ENCODE results near the gene ZNF692.
"Not testable (repeated sequence)": the region's sequence is repeated elsewhere in the genome, so short reads cannot be mapped to it uniquely, and the experiment has no call there.

Gene ZNF692

DNA sequence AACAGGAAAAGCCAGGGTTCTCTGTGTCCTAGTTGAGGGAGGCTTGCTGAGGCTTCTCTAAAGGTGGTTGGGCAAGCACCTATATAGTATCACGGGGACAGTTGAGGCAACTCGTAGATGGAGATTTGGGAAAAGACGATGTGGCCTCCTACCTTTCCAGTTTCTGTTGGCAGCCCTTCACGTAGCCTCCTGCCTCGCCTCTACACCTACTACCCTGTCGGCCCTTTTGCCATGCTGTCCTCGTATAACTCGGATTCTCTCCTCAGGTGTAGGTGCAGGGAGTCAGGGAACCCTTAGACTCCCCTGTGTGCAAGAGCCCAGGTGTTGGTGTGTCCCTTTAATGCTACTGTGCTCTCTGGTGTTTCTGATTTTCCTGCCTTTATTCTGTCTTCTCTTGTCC, 10.3 kb downstream of the ZNF692 start:
- no peak for DNase-seq

DNA sequence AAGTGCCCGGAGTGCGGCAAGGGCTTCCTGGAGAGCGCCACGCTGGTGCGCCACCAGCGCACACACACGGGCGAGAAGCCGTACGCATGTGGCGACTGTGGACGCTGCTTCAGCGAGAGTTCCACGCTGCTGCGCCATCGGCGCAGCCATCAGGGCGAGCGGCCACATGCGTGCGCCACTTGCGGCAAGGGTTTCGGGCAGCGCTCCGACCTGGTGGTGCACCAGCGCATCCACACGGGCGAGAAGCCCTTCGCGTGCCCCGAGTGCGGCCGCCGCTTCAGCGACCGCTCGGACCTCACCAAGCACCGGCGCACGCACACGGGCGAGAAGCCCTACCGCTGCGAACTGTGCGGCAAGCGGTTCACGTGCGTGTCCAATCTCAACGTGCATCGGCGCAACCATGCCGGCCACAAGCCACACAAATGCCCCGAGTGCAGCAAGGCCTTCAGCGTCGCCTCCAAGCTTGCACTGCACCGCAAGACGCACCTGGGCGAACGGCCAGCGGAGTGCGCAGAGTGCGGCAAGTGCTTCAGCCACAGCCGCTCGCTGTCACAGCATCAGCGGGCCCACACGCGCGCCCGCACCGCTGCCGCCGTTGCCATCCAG, 10.8 kb downstream of the ZNF692 start:
- DNase-seq = no peak

DNA sequence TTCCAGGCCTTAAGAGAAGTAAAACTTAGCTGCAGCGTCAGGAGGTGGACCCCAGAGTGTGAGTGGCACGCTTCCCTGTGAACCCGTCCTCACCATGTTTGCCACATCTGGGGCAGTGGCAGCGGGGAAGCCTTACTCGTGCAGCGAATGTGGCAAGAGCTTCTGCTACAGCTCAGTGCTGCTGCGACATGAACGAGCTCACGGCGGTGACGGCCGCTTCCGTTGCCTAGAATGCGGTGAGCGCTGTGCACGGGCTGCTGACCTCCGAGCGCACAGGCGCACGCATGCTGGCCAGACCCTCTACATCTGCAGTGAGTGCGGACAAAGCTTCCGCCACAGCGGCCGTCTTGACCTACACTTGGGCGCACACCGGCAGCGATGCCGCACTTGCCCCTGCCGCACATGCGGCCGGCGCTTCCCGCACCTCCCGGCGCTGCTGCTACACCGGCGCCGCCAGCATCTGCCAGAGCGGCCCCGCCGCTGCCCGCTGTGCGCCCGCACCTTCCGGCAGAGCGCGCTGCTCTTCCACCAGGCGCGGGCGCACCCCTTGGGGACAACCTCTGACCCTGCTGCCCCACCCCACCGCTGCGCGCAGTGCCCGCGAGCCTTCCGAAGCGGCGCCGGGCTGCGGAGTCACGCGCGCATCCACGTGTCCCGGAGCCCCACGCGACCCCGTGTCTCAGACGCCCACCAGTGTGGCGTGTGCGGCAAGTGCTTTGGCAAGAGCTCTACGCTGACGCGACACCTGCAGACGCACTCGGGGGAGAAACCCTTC, 11.5 kb downstream of the ZNF692 start:
- no peak for DNase-seq

DNA sequence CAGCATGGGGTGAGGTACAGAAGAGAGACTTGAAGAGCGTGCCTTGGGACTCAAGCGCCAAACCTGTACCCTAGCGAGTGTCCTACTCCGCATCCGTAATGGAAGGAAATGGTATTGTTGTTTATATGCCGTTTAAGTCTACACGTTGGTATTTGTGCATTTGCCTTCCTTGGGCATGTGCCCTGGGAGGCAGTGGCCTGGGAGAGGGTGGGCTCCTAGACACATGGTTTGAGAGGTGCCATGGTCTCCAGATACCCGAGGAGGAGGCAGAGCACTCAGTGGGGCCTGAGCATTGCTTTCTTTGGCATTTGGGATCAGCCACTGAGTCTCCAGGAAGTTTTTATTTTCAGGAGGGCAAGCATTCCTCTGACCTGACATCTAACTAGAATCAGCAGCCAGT, 14.4 kb downstream of the ZNF692 start:
- no peak for DNase-seq

DNA sequence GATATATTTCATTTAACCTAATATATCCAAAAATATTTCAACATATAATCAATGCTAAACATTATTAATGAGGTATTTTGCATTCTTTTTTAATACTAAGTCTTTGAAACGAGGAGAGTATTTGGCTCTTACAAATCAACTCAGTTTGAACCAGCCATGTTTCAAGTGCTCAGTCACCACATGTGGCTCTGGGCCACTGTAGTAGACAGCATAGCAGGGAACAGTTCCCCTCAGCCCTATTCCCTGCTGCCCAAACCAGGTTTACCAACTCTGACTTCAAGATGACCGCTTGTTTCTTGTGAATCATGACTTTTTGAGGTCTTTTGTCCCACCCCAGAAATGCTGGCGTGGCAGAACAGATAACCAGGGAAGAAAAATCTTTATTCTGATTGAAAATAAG, 15.2 kb downstream of the ZNF692 start:
- no peak for DNase-seq

DNA sequence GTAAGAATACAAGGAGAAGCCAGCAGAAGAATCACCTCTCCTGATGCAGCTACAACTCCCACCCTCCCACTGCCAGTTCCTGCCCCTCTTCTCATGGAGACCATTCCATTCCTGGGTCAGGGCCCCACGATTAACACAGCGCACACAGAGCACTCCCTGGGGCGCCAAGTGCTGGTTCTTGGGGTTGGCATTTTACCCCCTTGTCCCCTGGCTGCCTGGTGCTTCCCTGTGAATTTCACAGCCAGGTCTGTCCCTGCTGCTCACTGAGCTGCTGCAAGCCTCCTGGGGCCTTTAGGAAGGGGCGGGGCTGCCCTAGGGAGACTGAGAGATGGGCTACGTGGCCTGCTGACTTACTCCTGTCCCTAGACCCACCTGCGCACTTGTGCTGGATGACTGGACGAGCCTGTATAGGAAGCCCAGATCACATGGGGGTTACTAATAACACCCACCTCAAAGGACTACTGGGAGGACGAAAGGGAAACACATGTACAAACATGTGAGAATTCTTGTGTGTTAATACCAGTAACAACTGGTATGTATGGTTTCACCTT, 16.0 kb downstream of the ZNF692 start:
- no peak for DNase-seq

DNA sequence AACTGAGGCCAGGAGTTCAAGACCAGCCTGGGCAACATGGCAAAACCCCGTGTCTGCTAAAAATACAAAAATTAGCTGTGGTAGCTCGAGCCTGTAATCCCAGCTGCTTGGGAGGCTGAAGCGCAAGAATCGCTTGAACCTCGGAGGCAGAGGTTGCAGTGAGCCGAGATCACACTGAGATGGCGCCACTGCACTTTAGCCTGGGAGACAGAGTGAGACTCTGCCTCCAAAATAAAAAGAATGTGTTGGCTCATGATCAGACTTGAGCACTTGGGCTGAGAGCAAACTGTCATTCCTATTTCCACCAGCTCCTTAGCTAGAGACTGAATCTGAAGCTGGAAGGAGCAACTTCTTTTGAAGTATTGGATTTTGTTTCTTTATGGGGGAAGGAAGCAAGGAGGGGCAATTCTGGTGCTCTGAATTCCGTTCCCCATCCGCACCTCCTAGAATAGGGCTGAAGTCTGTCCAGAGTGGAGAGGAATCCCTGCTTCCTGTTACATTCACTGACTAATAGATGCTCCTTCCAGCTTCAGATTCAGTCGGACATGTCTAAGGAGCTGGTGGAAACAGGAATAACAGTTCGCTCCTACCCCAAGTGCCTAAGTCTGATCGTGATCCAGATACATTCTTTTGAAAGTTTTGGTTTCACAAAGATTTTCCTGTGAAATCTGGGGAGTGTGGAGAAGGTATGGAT, 17.0 kb downstream of the ZNF692 start:
- DNase-seq = peak; percentile 58 to 60

DNA sequence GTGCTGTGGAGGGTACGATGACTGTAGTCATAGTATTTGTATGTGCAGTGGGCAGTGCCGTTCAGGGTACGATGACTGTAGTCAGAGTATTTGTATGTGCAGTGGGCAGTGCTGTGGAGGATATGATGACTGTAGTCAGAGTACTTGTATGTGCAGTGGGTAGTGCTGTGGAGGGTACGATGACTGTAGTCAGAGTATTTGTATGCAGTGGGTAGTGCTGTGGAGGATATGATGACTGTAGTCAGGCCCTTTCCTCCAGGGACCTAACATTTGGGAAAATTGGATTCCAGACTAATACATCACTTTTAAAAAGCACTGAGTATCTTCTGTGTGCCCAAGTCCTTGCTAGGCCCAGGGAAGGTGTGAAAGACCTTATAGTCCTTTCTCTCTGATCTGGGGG, 17.9 kb downstream of the ZNF692 start:
- no peak for DNase-seq

DNA sequence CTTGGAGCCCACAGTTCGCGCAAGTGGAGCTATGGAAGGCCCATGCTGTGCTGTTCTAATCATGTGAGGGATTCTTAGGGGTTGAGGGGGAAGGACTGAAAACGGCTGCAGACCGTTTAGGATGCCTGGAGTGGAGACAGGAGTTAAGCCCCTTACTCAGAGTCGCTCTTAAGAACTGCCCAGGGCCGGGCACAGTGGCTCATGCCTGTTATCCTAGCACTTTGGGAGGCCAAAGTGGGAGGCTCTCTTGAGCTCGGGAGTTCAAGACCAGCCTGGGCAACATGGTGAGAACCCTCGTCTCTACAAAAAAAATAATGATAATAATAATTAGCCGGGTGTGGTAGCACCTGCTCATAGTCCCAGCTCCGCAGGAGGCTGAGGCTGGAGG, 19.7 kb downstream of the ZNF692 start:
- DNase-seq = no peak

DNA sequence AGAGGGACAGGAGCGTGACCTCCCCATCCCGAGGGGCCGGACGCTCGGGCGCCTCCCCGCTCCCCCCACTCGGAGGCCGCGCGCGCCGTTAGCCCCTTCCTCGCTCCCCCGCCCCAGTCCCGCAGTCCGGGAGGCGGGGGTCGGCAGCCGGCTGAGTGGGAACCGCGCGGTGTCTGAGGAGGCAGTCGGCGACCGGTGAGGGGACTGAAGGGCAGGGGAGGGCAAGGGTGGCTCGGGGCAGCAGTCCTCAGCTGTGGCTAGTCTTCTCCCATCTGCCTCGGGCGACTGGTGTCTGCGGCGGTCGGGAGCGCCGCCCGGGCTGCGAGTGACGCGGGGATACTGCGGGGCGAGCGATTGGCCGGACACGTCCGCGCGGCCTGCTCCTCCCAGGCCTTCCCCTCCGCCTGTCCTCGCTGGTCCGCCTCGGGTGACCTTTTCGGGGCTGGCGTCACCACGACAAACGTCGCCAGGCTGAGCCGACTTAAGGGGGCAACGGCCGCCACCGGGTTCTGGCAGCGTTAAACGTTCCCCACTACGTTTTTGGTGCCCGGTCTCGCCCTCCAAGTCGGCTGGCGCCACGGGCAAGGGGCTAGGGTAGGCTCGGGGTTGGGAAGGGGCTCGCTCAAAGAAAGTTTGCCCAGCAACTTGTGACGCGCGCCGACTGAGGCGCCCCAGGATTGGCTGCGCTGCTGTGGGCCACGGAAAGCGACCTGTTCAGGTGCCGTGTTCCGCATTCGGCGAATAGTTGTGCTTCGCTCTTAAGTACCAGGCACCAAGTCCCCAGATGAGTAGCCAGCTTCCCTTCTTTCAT, 20.3 kb downstream of the ZNF692 start:
- peak; percentile 77 to 79 for DNase-seq

DNA sequence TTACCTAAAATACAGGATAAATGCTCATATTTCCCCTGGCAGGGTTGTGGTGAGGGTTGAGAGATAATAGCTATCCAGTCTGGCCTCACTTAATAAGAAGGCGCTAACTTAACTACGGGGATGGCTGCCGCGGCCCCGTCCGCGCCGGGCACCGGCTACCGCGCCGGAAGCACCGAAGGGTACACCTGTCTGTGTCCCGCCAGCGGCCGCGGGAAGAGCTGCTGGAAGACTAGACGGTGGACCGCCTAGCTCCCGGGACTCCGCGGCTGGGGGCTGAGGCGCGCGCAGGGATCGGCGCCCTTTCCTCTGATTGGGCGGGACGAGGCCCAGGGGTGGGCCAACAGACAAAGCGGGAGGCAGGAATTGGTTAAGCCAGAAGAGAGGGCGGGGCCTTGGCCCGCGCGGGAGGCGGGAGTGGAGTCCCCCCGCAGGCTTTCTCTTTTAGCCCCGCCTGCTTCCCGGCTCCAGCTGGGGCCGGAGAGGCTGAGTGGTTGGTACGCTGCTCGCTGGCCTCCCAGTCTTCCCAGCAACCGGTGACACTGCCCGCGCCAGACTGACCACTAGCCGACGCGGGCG, 21.0 kb downstream of the ZNF692 start, which contains the start of gene ZNF672:
TSS of gene ZNF672 (plus strand) at position 444 of the 576 bp plus-strand sequence. CDS start 9,051 bp downstream, outside the sequence.
- peak; percentile 92 to 94 for DNase-seq

DNA sequence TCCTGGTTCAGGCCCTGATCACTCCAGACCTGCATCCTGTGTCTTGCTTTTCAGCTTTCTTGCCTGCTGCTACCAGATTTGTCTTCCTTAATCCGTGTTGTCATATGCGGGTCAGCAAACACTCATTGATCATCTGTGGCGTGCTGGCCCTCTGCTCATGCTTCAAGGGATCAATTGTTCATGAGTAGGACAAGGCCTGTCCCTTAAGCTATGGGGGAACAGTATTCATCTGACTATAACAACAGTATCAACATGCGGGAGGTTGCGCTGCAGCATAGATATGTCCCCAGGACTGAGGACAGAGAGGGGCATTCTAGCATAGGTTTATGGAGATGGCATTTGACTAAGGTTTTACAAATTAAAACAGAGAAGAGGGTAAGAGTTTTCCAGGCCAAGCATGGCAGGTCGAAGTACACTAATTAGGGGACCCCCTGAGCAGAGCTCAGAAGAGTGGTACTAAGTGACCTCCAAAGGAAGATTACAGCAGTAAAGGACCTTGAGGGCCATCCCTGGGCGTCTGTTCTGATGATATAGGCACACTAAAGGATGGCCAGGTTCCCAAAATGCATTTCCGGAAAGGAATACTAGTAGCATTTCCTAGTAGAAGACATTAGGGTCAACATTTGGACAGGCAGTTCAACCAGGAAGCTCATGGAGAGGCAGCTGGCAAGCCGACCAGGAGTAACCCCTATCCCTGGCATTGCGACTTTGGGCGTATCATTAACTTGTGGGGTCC, 21.7 kb downstream of the ZNF692 start:
- DNase-seq = no peak

DNA sequence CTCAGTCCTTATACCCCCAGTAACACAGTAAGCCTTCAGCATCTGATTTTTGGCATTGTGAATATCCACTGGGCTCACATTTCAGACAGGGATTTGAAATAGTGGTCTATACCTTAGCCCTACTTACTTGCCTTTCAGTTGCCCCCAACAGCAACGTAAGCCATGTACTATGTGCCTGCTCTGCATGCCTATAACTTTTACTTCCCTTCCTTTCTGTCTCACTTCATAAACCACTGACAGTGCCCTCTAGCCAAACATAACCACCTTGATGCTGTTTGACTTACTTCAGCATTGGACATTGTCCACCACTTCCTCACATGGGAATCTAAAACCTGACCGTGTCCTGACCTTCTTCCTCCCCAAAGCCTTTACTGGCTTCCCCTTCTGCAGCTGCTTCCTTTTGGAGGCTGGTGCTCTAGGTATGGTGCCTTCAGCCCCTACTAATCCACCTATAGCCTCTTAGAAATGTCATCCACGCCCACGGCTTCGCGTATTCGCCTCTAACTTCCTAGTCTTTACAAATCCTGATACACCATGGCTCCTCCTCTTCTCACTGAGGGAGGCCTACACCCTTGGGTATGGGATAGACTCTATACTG, 24.4 kb downstream of the ZNF692 start:
- peak; percentile 18 to 21 for DNase-seq

DNA sequence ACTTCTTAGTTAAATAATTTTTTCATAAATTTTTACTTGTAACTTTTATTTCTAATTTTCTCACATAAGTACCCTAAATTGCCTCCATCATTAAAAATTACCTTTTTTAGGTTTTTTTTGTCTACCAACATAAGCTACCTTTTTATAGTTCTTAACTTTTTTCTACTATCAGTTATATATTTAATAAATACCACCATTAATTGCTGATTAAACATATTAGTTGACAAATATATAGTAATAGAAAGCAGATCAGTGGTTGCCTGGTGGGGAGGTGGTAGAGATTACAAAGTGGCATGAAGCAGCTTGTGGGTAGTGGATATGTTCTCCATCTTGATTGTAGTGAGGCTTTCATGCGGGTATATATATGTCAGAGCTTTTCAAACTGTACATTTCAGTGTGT, 27.0 kb downstream of the ZNF692 start:
- no peak for DNase-seq

DNA sequence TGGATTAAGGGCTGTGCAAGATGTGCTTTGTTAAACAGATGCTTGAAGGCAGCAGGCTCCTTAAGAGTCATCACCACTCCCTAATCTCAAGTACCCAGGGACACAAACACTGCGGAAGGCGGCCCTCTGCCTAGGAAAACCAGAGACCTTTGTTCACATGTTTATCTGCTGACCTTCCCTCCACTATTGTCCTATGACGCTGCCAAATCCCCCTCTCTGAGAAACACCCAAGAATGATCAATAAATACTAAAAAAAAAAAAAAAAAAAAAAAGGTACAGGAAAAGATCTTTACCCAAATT, 28.2 kb downstream of the ZNF692 start:
- DNase-seq = not testable (repeated sequence)

DNA sequence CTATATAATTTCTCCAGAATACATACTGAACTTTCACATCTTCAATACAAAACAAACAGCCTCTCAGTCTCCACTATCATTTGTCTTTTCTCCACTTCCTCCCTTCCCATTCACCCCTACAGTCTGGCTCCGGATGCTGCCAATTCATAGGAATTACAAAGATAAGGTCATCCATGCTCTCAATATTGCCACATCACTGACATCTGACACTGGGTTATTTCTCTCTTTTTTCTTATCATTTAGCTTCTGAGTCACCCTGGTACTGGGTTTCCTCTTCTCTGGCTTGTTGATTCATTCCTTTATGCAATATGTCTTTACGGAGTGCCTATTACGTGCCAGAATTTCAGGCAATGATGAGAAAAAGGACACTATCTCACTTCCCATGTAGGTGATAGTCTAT, 30.0 kb downstream of the ZNF692 start:
- DNase-seq = peak; percentile 44 to 46

DNA sequence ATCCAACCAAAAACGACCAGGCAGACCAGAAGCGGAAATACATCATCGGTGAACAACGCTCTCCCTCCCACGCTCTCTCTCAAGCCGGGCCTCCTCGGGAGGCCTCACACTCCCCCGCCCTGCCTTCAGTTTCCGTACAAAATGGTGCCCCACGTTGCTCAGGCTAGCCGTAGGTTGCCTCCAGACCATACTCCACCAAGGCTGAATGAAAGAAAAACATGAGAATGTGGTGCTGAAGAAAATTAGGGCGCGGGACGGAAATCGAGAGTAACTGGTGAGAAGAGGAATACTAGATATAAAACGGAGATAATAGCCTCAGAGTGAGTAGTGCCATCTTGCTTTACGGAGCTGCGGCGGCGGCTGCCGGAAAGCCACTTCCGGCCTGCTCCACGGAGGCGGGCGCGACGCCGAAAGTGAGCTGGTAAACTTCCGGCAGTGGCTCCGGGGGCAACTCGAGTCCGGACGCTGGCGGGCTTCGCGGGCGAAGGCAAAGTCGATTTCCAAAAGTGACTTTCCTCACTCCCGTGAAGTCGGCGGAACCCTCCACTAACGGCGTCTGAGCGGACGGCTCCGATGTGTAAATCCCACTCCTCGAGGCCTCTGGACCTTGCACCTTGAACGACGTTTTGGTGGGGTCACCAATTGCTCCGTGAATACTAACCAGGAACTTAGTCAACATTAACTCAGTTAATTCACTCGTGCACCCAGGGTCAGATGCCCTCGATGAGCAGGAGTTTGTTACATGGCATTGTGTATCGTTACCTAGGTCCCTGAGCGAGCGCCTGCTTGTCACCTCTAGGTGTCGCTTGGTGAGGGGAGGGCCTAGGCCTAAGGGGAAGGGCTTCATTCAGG, 32.8 kb downstream of the ZNF692 start, which contains the start of gene SH3BP5L:
TSS of gene SH3BP5L (minus strand) at position 7 of the 852 bp plus-strand sequence. CDS start 980 bp downstream, outside the sequence.
- DNase-seq = peak; percentile 97

DNA sequence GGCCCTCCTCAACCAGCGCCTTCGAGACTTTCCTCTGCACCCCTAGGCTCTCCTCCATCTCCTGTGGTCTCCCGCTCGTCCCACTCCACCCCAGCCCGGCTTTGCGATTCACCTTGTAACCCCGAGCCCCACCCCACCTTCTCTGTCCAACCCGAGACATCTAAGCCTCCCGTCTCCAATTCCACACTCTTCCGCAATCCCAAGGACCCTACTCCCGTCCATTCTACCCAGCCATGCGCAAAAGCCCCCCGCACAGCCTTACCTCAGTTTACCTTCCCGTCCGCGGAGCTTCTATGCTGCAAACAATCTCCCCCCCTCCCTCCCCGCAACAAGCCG, 33.3 kb downstream of the ZNF692 start:
- DNase-seq = no peak

DNA sequence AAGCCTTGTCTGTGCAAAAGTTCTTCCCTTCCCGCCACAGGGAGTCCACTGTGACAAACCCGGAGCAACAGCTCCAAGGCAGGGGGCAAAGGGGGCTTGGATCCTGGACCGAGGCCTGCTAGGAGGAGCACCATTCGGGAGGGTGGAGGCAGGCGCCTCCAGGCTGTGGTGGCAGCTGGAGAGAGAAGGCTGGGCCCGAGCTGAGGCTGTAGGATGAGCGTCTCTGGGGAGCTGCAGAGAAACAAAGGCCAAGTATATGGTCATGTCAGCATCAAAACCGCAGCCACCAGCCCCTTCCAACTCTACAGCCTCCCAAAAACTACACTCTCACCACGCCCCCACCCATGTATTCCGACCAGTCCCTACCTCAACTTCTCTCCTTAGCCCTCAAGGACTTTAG, 33.7 kb downstream of the ZNF692 start:
- no peak for DNase-seq

DNA sequence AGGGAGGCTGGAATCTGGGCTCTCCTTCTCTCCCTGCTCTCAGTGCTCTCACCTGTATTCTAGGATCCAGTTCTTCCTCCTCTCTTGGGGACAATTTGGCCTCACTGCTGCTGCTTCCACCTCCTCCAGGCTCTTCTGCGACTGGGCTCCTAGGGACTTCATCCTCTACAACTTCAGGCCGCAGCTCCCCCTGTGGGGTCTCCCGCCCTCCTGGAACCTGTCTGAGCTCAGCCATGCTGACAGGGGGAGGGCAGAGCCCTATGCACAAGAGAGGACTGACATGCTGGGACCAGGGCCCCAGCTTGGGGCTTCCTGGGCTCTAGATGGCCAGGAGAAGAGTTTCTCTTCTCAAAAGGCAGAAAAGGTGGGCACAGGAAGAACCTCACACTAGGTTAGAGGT, 34.2 kb downstream of the ZNF692 start:
- no peak for DNase-seq

DNA sequence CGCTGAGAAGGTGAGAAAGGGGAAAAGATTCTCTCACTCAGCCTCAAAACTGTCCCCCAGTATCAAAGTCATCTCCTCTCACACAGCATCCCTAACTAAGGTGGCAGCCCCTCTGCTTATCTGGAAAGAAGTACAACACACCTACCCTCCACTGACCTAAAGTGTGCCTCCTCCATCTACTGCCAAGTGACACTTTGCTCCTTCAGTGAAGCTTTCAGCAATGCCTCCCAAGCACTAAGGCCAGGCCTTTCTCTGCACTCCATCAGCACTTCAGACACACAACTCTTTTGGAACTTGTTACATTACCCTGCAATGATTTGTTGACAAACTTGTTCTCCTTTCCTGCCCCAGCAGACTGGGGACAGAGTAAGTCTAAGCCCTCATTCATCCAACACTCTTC, 34.6 kb downstream of the ZNF692 start:
- no peak for DNase-seq

Measured in Kasumi-1 (cell line).